Body of pancreas (tissue), 4 donors: ENCODE data around the gene PLEKHA8.

Experiments used
- POLR2A ChIP-seq, 3 donors: fragments of 450-650 bp; IDR thresholded peaks; one replicate each; pipeline ENCODE4 v1.6.1; 2016; ENCODE audit warnings: antibody characterized with exemption in 3 of 3, mild to moderate bottlenecking in 2 of 3
- TF ChIP-seq, protein P1 (sequence below), 7 experiments: fragments of 450-650 bp in 4 of 7; fragments of 200-600 bp in 3 of 7; sonication (generic) in 3 of 7; IDR thresholded peaks; one replicate each; pipeline ENCODE4 v1.5.1; 2016 to 2019; ENCODE audit warnings: antibody characterized with exemption in 7 of 7

- TF ChIP-seq, protein P1, sequence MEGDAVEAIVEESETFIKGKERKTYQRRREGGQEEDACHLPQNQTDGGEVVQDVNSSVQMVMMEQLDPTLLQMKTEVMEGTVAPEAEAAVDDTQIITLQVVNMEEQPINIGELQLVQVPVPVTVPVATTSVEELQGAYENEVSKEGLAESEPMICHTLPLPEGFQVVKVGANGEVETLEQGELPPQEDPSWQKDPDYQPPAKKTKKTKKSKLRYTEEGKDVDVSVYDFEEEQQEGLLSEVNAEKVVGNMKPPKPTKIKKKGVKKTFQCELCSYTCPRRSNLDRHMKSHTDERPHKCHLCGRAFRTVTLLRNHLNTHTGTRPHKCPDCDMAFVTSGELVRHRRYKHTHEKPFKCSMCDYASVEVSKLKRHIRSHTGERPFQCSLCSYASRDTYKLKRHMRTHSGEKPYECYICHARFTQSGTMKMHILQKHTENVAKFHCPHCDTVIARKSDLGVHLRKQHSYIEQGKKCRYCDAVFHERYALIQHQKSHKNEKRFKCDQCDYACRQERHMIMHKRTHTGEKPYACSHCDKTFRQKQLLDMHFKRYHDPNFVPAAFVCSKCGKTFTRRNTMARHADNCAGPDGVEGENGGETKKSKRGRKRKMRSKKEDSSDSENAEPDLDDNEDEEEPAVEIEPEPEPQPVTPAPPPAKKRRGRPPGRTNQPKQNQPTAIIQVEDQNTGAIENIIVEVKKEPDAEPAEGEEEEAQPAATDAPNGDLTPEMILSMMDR (IDR thresholded peaks at IDR 0.05), result no peak
- TF ChIP-seq POLR2A (IDR thresholded peaks at IDR 0.05), result no peak
These were observed 41.8 kb downstream of the PLEKHA8 start for GRCh38 chr7:30070052-30070451.
